Measurements from ENCODE around the gene TJP3. TPM values are rescaled to one million over a fixed set of nuclear protein-coding genes. Genes with fewer than 3 reads are reported as not detected.

The TJP3 gene
- total RNA-seq, 1 donor, result not detected

- H3K4me3 ChIP-seq (ENCODE audit: low read depth, low read length), result no peak overlapping the region
- DNase-seq (ENCODE audit: low read depth), result no peak
- TF ChIP-seq CTCF (IDR thresholded peaks at IDR 0.05; ENCODE audit: insufficient read depth, low read length), result no peak
Measured at GRCh38 chr19:3788996-3789778, 81.0 kb downstream of the TJP3 start.

GRCh38 chr19:3790209-3790734, 82.1 kb downstream of the TJP3 start:
- no peak for TF ChIP-seq CTCF (IDR thresholded peaks at IDR 0.05; ENCODE audit: insufficient read depth, low read length)
- no peak for DNase-seq (ENCODE audit: low read depth)

GRCh38 chr19:3790941-3791340, 82.8 kb downstream of the TJP3 start:
- no peak for DNase-seq (ENCODE audit: low read depth)

More at GRCh38 chr19:3790209-3790734, 82.1 kb downstream of the TJP3 start:
- no peak overlapping the region for H3K4me3 ChIP-seq (ENCODE audit: low read depth, low read length)

GRCh38 chr19:3792114-3792513, 83.9 kb downstream of the TJP3 start:
- TF ChIP-seq CTCF (IDR thresholded peaks at IDR 0.05; ENCODE audit: insufficient read depth, low read length), result no peak
- DNase-seq (ENCODE audit: low read depth), result no peak
- no peak overlapping the region for H3K4me3 ChIP-seq (ENCODE audit: low read depth, low read length)

More at GRCh38 chr19:3790941-3791340, 82.8 kb downstream of the TJP3 start:
- no peak for TF ChIP-seq CTCF (IDR thresholded peaks at IDR 0.05; ENCODE audit: insufficient read depth, low read length)
- H3K4me3 ChIP-seq (ENCODE audit: low read depth, low read length), result no peak overlapping the region

- no peak overlapping the region for H3K4me3 ChIP-seq (ENCODE audit: low read depth, low read length)
- no peak for DNase-seq (ENCODE audit: low read depth)
- TF ChIP-seq CTCF (IDR thresholded peaks at IDR 0.05; ENCODE audit: insufficient read depth, low read length), result no peak
Measured at GRCh38 chr19:3793799-3794198, 85.6 kb downstream of the TJP3 start.

GRCh38 chr19:3796358-3796757, 88.2 kb downstream of the TJP3 start:
- no peak for TF ChIP-seq CTCF (IDR thresholded peaks at IDR 0.05; ENCODE audit: insufficient read depth, low read length)
- DNase-seq (ENCODE audit: low read depth), result no peak
- H3K4me3 ChIP-seq (ENCODE audit: low read depth, low read length), result no peak overlapping the region
